Measurements from ENCODE around the gene CD59.
A peak's percentile ranks its signal among the peaks of the same experiment; 100 is the strongest.

The CD59 gene

GRCh38 chr11:33736148-33736812 lies at the start of gene CD59:
Gene CD59, minus strand, starts transcription at chr11:33736423. Its CDS starts 13,978 bp downstream, at chr11:33722445.
- DNase-seq (ENCODE audit: low read depth): peak; percentile 83

- DNase-seq (ENCODE audit: low read depth): no peak
Observed at GRCh38 chr11:33785609-33786008, 49.4 kb upstream of the CD59 start.

GRCh38 chr11:33779849-33780528 lies 43.8 kb upstream of the CD59 start:
- peak; percentile 62 for DNase-seq (ENCODE audit: low read depth)

GRCh38 chr11:33778675-33779074 lies 42.5 kb upstream of the CD59 start:
- DNase-seq (ENCODE audit: low read depth): peak; percentile 47

GRCh38 chr11:33777906-33778305 lies 41.7 kb upstream of the CD59 start:
- no peak for DNase-seq (ENCODE audit: low read depth)

- DNase-seq (ENCODE audit: low read depth): no peak
Observed at GRCh38 chr11:33775832-33776470, 39.7 kb upstream of the CD59 start.

- no peak for DNase-seq (ENCODE audit: low read depth)
Observed at GRCh38 chr11:33775467-33775807, 39.2 kb upstream of the CD59 start.

GRCh38 chr11:33774736-33775466 lies 38.7 kb upstream of the CD59 start:
- peak; percentile 4 for DNase-seq (ENCODE audit: low read depth)

- DNase-seq (ENCODE audit: low read depth): peak; percentile 53
Observed at GRCh38 chr11:33773987-33774735, 37.9 kb upstream of the CD59 start, which contains the start of gene FBXO3. Gene FBXO3, minus strand, starts transcription at chr11:33774520. Its CDS starts 23 bp downstream, at chr11:33774497.

GRCh38 chr11:33773404-33773986 lies 37.3 kb upstream of the CD59 start:
- DNase-seq (ENCODE audit: low read depth): no peak

- DNase-seq (ENCODE audit: low read depth): no peak
Observed at GRCh38 chr11:33772870-33773269, 36.6 kb upstream of the CD59 start.

GRCh38 chr11:33772300-33772699 lies 36.1 kb upstream of the CD59 start:
- no peak for DNase-seq (ENCODE audit: low read depth)

- no peak for DNase-seq (ENCODE audit: low read depth)
Observed at GRCh38 chr11:33770236-33770635, 34.0 kb upstream of the CD59 start.

- no peak for DNase-seq (ENCODE audit: low read depth)
Observed at GRCh38 chr11:33769542-33769941, 33.3 kb upstream of the CD59 start.

GRCh38 chr11:33767624-33768023 lies 31.4 kb upstream of the CD59 start:
- no peak for DNase-seq (ENCODE audit: low read depth)

GRCh38 chr11:33766085-33766484 lies 29.9 kb upstream of the CD59 start:
- no peak for DNase-seq (ENCODE audit: low read depth)

- no peak for DNase-seq (ENCODE audit: low read depth)
Observed at GRCh38 chr11:33761471-33761870, 25.2 kb upstream of the CD59 start.

- DNase-seq (ENCODE audit: low read depth): peak; percentile 76
Observed at GRCh38 chr11:33753304-33753967, 17.2 kb upstream of the CD59 start.

GRCh38 chr11:33751878-33752277 lies 15.7 kb upstream of the CD59 start:
- DNase-seq (ENCODE audit: low read depth): no peak

- DNase-seq (ENCODE audit: low read depth): peak; percentile 54
Observed at GRCh38 chr11:33747979-33748378, 11.8 kb upstream of the CD59 start.

GRCh38 chr11:33743291-33743690 lies 7.1 kb upstream of the CD59 start:
- DNase-seq (ENCODE audit: low read depth): no peak

All from stromal cell of bone marrow (primary cell).